ENCODE measurements around the gene GRIK5.
"Not testable (repeated sequence)": the region's sequence is repeated elsewhere in the genome, so short reads cannot be mapped to it uniquely, and the experiment has no call there.

The GRIK5 gene

DNA sequence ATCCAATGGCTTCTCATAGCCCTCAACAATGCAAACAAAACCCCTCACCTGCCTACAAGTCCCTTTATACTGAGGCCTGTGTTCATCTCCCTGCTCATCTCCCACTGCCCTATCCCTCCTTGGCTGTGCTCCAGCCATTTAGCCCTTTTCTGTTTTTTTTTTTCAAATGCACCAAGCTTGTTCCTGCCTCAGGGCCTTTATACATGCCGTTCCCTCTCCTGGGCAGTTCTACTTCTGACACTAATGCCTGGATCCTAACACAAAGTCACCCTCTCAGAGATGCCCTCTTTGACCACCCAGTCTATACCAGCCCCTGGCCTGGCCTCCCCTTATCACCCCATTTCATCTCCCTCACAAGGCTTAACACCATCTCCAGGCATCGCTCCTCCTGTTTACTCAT, 32.9 kb upstream of the GRIK5 start:
- DNase-seq (ENCODE audit: extremely low read depth, low read depth), result no peak
- TF ChIP-seq, protein P1, sequence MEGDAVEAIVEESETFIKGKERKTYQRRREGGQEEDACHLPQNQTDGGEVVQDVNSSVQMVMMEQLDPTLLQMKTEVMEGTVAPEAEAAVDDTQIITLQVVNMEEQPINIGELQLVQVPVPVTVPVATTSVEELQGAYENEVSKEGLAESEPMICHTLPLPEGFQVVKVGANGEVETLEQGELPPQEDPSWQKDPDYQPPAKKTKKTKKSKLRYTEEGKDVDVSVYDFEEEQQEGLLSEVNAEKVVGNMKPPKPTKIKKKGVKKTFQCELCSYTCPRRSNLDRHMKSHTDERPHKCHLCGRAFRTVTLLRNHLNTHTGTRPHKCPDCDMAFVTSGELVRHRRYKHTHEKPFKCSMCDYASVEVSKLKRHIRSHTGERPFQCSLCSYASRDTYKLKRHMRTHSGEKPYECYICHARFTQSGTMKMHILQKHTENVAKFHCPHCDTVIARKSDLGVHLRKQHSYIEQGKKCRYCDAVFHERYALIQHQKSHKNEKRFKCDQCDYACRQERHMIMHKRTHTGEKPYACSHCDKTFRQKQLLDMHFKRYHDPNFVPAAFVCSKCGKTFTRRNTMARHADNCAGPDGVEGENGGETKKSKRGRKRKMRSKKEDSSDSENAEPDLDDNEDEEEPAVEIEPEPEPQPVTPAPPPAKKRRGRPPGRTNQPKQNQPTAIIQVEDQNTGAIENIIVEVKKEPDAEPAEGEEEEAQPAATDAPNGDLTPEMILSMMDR (IDR thresholded peaks at IDR 0.05; ENCODE audit: low read depth, low read length), result no peak

DNA sequence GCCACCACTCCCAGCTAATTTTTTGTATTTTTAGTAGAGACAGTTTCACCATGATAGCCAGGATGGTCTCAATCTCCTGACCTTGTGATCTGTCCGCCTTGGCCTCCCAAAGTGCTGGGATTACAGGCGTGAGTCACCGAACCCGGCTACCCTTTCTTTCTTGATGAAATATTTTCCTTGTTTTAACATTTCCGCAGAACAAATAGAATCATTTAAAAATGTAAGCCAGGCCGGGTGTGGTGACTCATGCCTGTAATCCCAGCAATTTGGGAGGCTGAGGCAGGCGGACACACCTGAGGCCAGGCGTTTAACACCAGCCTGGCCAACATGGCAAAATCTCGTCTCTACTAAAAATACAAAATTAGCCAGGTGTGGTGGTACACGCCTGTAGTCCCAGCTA, 30.2 kb upstream of the GRIK5 start:
- DNase-seq (ENCODE audit: extremely low read depth, low read depth), result not testable (repeated sequence)

DNA sequence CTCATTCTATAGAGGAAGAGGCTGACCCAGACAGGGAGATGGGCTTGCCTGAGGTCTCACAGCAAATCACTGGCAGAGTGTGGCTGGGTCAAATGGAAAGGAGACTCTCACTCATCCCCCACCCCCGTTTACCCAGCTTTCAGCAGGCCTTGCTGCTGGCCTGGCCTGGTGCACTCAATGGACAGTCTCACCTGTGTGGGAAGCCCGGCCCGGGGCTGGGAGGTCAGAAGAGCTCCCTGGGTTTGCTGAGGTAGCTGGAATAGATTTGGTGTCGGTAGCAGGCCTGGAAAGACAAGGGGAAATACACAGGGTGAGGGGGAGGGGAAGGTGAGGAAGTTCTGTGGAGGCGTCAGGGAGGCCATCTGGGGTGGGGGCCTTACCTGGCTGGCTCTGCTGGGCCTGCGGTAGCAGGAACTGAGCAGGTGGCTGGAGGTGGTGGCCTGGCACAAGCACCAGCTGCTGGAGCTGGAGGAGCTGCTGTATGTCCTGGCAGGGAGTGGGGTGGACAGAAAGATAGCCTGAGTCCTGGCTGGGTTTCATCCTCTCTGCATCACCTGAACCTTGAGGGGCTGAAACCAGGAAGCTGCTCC, 29.4 kb upstream of the GRIK5 start:
- DNase-seq (ENCODE audit: extremely low read depth, low read depth), result no peak
- TF ChIP-seq, protein P1 (IDR thresholded peaks at IDR 0.05; ENCODE audit: low read depth, low read length), result no peak

DNA sequence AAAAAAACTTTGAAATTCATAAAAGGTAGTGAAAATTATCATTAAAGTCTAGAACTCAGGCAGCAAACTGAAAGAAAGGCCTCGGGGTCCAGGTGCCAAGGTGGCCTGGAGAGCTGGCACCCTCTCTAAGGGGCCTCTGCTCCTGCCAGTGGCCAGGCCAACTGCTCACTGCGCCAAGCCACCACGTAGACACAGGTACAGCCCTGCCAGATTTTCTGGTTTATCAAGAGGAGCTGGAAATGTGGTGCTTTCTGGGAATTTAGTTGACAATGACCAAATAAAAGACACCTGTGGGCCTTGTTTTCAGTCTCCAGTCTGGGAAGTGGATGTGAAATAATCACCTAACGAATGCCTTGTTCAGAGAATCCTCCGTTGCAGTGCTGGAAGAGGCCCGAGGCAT, 28.8 kb upstream of the GRIK5 start:
- TF ChIP-seq, protein P1 (IDR thresholded peaks at IDR 0.05; ENCODE audit: low read depth, low read length), result no peak
- no peak for DNase-seq (ENCODE audit: extremely low read depth, low read depth)

DNA sequence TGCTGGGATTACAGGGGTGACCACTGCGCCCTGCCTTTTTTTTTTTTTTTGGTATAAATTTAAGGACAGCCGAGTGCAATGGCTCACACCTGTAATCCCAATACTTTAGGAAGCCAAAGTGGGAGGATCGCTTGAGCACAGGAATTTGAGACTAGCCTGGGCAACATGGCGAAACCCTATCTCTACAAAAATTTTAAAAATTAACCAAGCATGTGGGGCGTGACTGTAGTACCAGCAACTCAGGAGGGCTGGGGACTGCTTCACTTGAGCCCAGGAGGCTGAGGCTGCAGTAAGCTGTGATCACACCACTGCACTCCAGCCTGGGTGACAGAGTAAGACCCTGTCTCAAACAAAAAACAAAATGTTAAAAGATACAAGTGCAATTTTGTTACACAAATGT, 27.5 kb upstream of the GRIK5 start:
- DNase-seq (ENCODE audit: extremely low read depth, low read depth), result no peak
- TF ChIP-seq, protein P1 (IDR thresholded peaks at IDR 0.05; ENCODE audit: low read depth, low read length), result no peak

DNA sequence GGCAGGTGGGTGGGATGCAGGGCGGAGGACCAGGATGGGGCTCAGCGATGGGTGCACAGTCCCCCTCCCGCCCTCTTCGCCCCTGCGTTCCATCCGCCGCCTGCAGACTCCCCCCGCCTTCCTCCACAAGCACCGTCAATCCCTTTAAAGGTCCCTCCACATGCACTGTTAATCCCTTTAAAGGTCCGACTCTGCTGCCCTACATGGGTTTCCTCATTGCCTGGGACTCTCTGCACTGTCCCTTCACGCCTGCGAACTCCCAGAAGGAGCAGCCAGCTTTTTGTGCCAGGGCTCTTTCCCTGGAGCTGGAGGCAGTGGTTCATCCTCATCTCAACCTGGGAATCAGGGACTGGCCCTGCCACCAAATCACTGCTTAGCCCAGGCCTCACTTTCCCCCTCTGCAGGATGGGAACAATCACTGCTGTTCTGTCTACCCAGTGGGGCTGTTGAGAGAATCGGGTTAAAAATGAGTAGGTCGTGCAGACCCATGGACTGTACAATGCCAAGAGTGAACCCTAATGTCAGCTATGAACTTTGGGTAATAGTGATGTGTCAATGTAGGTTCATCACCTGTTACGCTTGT, 26.3 kb upstream of the GRIK5 start:
- TF ChIP-seq, protein P1 (IDR thresholded peaks at IDR 0.05; ENCODE audit: low read depth, low read length), result no peak
- no peak for DNase-seq (ENCODE audit: extremely low read depth, low read depth)

DNA sequence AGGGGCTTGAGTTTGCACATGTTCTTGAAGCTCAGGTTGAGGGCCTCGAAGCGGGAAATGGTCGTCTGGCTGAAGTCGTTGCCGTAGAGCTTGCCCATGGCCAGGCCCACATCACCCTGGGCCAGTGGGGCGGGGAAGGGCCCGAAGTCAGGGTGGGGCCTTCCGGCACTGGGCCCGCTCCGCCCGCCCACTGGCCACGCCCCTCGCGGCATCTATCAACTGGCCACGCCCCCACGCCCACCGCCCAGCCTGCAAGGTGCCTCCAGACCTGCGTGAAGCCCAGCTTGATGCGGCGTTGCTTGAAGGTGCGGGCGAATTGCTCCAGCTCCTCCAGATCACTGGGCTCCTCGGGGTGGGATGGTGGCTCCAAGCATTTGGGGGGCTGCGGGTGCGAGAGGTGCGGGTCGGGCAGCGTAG, 25.8 kb upstream of the GRIK5 start:
- DNase-seq (ENCODE audit: extremely low read depth, low read depth), result no peak
- TF ChIP-seq, protein P1 (IDR thresholded peaks at IDR 0.05; ENCODE audit: low read depth, low read length), result no peak
